ENCODE measurements around the gene RBM5.
A peak's percentile ranks its signal among the peaks of the same experiment; 100 is the strongest.

The RBM5 gene

GRCh38 chr3:50147447-50147846, 58.7 kb downstream of the RBM5 start (continued):
- TF ChIP-seq ZNF311 (tag by site-specific recombination; IDR thresholded peaks at IDR 0.05; ENCODE audit: borderline replicate concordance) (no peak), ZNF768 (tag by site-specific recombination; IDR thresholded peaks at IDR 0.05) (no peak), ZNF133 (tag by site-specific recombination; IDR thresholded peaks at IDR 0.05) (no peak)

GRCh38 chr3:50147861-50148260, 59.1 kb downstream of the RBM5 start:
- H3K4me3 ChIP-seq (ENCODE audit: low read depth, low read length), result no peak overlapping the region
- ChIA-PET CTCF (no interaction called here), POLR2A (no interaction called here)
- no peak overlapping the region for H3K27ac ChIP-seq (ENCODE audit: extremely low read depth, low read depth, low read length)
- H3K36me3 ChIP-seq (ENCODE audit: control insufficient read depth in 2 of 2, insufficient read depth in 1 of 2, low read length in 2 of 2), result no peaks in the 10 kb centered on the region
- H3K4me1 ChIP-seq (ENCODE audit: control insufficient read depth, insufficient read depth, low read length), result no peaks in the 10 kb centered on the region
- H3K9me3 ChIP-seq (ENCODE audit: control insufficient read depth, insufficient read depth, low read depth, low read length), result no peaks in the 10 kb centered on the region
- TF ChIP-seq ZNF37A (tag by site-specific recombination; IDR thresholded peaks at IDR 0.05), result no peak
- no peak for TF ChIP-seq ZNF677 (tag by site-specific recombination; IDR thresholded peaks at IDR 0.05)
- TF ChIP-seq ZNF530 (tag by site-specific recombination; IDR thresholded peaks at IDR 0.05; ENCODE audit: low read depth), result no peak
- no peak for TF ChIP-seq ZNF350 (tag by site-specific recombination; IDR thresholded peaks at IDR 0.05)
- no peak for TF ChIP-seq ELK4 (IDR thresholded peaks at IDR 0.05; ENCODE audit: borderline replicate concordance, low read depth, low read length)
- no peak for TF ChIP-seq ZNF404 (tag by site-specific recombination; IDR thresholded peaks at IDR 0.05)
- TF ChIP-seq ZBTB20 (tag by site-specific recombination; IDR thresholded peaks at IDR 0.05), result no peak
- no peak for TF ChIP-seq ZNF138 (tag by site-specific recombination; IDR thresholded peaks at IDR 0.05; ENCODE audit: borderline replicate concordance)
- no peak for TF ChIP-seq ZNF639 (tag by site-specific recombination; IDR thresholded peaks at IDR 0.05)
- TF ChIP-seq ZNF221 (tag by site-specific recombination; IDR thresholded peaks at IDR 0.05; ENCODE audit: borderline replicate concordance), result no peak
- TF ChIP-seq PRDM10 (tag by site-specific recombination; IDR thresholded peaks at IDR 0.05), result no peak
- no peak for TF ChIP-seq ZNF521 (tag by site-specific recombination; IDR thresholded peaks at IDR 0.05)
- no peak for TF ChIP-seq ZNF76 (tag by site-specific recombination; IDR thresholded peaks at IDR 0.05; ENCODE audit: borderline replicate concordance, low read depth)
- no peak for TF ChIP-seq ZNF776 (tag by site-specific recombination; IDR thresholded peaks at IDR 0.05; ENCODE audit: borderline replicate concordance)

- Histone ChIP-seq H3K36me3 (ENCODE audit: control insufficient read depth in 2 of 2, insufficient read depth in 1 of 2, low read length in 2 of 2) (no peaks in the 10 kb centered on the region), H3K9me3 (ENCODE audit: control insufficient read depth, insufficient read depth, low read depth, low read length) (no peaks in the 10 kb centered on the region), H3K4me1 (ENCODE audit: control insufficient read depth, insufficient read depth, low read length) (no peaks in the 10 kb centered on the region), H3K4me3 (ENCODE audit: low read depth, low read length) (no peak overlapping the region), H3K27ac (ENCODE audit: extremely low read depth, low read depth, low read length) (no peak overlapping the region)
- ChIA-PET CTCF (interaction anchor here (1.0 kb wide), 1 partner anchor 74 kb away, joined by 4 read pairs; no protein-coding TSS in a partner anchor), POLR2A (no interaction called here)
- no peak for TF ChIP-seq ZFHX2 (tag by site-specific recombination; conservative IDR thresholded peaks at IDR 0.05)
- no peak for TF ChIP-seq ZNF211 (tag by site-specific recombination; IDR thresholded peaks at IDR 0.05; ENCODE audit: low read depth)
- no peak for TF ChIP-seq ZNF280C (tag by site-specific recombination; IDR thresholded peaks at IDR 0.05)
- no peak for TF ChIP-seq ZNF837 (tag by site-specific recombination; IDR thresholded peaks at IDR 0.05)
- TF ChIP-seq ZNF501 (tag by site-specific recombination; IDR thresholded peaks at IDR 0.05), result no peak
- no peak for TF ChIP-seq PBX3 (CRISPR knock-in tag; IDR thresholded peaks at IDR 0.05)
- TF ChIP-seq ZFP69B (tag by site-specific recombination; IDR thresholded peaks at IDR 0.05), result peak; percentile 16; the same call in 1 of the 2 replicates
These were observed 61.7 kb downstream of the RBM5 start for GRCh38 chr3:50150404-50150750.

Data from HEK293 (cell line).